GM10266 (cell line): ENCODE results near the gene ABCD3.

Experiments
- DNase-seq: peaks from one replicate; pipeline ENCODE4 v3.0.0; 2012; ENCODE audit errors: extremely low spot score
- TF ChIP-seq, protein P1 (sequence below): IDR thresholded peaks from 2 replicates; pipeline ENCODE4 v1.5.1; 2012; ENCODE audit warnings: mild to moderate bottlenecking, low read depth; ENCODE audit not compliant: control insufficient read depth, insufficient read depth; ENCODE audit errors: missing control alignments

The ABCD3 gene

DNA sequence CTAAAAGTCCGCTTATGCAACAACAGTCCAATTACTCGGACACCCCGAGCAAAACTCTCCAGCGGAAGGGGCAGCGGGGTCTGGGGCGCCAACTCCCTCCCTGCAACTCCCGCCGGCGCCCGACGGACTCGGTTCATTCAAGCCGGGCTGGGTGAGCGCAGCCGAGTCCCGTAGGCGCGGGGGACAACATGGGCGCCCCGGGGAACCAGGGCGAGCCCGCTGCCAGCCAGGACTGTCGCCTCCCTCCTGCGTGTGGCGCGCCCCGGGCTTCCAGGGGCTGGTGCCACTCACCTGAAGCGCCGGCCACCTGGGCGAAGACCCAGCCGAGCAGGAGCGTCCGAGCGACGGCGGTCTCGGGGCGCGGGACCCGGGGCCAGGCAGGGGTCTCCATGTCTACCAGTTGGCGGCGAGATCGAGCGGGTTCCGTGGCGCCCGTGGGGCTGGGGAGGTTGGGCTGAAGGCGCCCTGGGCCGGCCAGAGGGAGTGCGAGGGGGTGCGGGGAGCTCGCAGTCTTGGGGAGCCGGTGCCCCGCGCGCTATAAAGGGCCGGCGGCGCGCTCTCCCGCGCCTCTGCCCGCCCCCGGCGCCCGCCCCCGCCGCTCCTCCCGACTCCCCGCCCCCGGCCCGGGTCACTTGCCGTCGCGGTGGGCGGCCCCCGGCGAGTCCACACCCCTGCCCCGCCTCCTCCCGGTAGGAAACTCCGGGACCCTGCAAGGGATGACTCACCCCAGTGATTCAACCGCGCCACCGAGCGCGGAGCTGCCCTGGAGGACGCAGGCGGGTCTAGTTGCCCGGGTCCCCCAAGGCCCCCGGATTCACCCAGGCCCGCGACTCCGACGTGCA lies 123.3 kb downstream of the ABCD3 start, which contains the start of gene F3:
Gene F3 (minus strand): TSS at position 514 of the 842 bp plus-strand sequence. CDS start 123 bp downstream, at position 391.
- TF ChIP-seq, protein P1, sequence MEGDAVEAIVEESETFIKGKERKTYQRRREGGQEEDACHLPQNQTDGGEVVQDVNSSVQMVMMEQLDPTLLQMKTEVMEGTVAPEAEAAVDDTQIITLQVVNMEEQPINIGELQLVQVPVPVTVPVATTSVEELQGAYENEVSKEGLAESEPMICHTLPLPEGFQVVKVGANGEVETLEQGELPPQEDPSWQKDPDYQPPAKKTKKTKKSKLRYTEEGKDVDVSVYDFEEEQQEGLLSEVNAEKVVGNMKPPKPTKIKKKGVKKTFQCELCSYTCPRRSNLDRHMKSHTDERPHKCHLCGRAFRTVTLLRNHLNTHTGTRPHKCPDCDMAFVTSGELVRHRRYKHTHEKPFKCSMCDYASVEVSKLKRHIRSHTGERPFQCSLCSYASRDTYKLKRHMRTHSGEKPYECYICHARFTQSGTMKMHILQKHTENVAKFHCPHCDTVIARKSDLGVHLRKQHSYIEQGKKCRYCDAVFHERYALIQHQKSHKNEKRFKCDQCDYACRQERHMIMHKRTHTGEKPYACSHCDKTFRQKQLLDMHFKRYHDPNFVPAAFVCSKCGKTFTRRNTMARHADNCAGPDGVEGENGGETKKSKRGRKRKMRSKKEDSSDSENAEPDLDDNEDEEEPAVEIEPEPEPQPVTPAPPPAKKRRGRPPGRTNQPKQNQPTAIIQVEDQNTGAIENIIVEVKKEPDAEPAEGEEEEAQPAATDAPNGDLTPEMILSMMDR = peak; percentile 8
- peak; percentile 74 for DNase-seq

DNA sequence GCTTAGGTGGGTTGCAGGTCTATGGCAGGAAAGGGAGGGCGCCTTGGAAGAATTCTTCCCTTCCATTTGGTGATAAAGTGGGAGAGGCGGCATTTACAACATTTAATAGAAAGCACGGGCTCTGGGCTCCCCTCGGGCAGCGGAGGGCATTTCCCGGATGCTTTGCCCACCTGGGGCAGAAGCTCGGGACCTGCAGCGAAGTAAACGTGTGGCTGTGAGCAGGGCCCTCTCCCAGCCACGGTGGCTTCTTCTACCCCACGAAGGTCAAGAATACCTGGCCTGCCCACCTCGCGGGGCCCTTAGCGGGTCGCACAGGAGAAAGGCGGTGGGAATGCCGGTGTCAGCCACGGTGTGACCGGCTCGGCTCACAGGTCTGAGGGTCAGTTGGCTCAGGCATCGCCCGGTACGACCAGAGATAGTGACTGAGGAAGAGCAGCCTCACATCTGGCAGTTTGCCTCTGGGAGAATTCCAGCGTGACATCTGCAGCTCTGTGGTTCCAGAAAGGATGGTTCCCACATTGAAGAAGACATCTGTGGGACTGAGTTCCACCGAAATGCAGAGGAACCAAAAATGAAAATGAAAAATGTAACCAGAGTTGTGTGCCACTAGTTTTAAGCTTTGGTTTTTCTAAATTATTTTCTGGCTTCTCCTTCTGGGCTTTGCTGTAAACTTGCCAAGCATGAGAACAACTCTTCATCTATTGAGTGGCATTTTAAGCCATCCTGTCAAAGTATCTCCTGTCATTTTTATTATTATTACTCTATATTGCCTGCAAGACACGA lies 124.1 kb downstream of the ABCD3 start:
- TF ChIP-seq, protein P1 = no peak
- DNase-seq = peak; percentile 28

DNA sequence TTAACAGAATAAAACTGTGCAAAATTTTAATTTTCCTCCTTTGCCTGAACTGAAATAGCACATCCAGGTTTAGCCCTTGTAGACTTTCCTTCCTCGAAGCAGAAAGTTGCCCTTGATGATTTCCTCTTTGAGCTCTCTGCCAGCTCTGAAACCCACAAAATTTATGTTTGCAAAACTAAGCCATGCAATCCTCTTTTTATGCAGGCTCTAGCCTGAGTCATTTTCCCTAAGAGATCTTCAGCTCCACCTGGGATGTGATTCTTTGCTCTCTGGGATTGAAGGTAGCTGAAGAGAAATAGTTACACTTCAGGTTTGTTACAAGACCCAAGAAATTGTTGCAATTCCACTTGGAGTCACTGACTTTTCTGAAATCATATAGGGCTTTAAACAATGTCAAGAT lies 124.8 kb downstream of the ABCD3 start:
- DNase-seq = no peak
- TF ChIP-seq, protein P1 = no peak

DNA sequence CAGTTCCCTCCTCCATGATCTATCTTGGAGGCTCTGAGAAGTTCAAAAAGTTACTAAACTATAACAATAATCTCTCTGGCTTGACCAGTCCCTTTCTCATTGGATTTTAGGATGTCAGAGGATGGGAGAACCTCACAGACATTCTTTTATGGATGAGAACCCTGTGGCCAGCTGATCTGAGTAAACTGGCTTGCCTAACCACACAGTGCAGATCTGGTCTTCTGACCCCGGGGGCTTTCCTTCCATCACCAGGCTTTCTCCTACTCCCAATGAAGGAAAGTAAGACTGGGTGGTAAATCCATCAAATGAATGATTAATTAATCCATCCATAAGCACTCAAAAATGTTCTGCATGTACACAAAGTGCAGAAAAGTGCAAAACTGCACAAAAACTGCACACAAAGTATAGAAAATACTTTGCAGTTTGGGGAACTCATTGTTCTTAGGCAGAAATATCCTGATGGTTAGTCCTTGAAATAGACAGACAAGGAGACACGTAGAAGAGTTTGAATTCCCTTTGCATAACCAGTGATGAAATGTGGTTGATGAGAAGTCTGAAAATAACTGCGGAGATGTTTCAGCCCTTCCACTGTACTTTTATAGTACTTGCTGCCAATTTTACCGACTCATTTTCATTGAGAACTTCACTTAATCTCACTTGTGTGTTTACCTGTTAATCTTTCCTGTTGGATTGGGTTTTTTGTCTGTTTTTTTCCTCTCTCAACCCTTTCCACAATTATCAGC lies 125.9 kb downstream of the ABCD3 start:
- no peak for DNase-seq
- TF ChIP-seq, protein P1 = no peak

DNA sequence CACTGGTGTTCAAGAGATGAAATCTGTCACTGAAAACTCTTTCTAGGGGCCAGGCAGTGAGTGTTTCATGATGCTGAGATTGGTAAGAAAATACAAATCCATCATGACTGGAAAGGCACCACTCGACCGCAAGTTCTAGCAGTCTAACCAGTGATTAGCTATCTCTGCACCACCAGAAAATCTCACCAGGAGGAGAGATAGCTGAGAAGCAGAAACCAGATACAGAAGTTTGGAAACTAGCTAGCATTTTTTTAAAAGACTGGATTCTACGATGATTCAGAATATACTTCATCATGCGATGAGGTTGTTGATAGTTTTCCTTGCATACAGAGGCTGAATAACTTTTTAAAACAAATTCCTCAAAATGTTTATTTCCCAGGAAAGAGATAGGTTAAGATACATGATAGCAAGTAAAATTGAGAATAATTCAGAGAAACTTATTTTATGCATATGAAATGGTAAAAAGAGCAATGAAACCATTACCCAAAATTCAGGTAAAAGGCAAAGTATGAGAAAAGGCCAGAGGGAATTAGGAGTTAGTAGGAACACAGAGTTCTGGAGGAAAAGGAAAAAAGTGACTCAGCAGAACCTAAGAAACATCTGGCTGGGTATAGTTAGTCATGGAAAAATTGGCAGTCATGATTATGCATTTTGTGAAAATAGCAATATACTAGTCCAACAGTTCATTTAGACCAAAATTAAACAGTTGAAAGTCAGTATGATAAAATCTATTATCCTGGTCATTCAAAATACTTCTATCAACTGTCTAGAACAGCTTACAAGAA lies 126.7 kb downstream of the ABCD3 start:
- DNase-seq = no peak
- TF ChIP-seq, protein P1 = no peak

DNA sequence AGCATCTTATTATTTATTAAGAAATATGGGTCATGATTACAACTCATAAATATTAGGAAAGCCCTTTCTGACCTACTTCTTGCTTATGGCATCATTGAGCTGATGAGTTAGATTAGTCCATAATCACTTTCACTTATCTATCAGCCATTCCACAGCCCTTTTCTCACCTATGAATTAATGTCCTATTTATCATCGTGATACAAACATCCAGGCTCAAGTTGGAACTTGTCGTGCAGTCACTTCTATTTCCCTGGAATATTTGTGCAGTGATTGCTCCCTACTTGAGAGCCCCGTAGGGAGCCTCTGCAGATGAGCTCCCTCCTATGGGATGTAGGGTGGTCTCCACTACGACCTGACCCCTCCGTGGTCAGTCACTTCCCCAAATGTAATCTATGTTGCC lies 131.5 kb downstream of the ABCD3 start:
- TF ChIP-seq, protein P1 = no peak
- DNase-seq = no peak
